ENCODE data around the gene TP53BP2. TPM values are rescaled to one million over a fixed set of nuclear protein-coding genes. Genes with fewer than 3 reads are reported as not detected.

The TP53BP2 gene
- polyA plus RNA-seq, 1 donor: 32.7 TPM

GRCh38 chr1:223796210-223796609 is 49.5 kb downstream of the TP53BP2 start:
- no peak for DNase-seq (ENCODE audit: low read depth)

DNA sequence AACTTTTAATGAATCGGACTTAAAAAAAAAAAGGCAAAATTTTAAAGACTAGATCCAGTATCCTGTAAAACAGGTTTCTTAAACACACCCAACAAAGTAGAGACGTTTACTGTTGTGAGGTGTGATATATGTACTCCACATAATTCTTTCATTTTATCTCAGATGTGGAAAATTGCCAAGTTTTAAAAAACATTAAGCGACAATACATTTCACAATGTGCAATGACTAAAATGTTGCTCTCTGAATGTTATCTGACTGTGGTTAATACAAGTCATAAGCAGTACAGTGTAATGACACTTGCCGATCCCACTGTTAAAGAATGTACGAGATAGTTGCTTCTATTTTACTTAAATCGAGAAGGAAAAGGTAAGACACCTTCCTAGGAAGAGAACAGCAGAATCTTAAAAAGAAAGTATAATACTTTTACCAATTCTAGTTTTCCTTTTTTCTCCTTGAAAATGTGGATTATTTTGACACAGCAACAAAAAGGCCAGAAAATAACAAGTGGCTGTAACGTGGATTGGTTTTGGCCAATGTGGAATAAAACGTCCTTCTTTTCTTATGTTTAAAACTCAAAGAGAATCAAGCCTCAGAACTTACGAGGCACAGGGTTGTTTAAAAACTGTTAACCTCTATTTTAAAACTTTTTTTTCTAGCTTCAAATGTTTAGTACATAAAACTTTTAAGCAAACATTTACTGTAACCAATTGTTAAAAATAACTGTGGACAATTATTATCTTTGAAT is 51.4 kb downstream of the TP53BP2 start:
- DNase-seq (ENCODE audit: low read depth): no peak

- DNase-seq (ENCODE audit: low read depth): no peak
These were observed 52.0 kb downstream of the TP53BP2 start for GRCh38 chr1:223793716-223794115.

- DNase-seq (ENCODE audit: low read depth): no peak
These were observed 53.7 kb downstream of the TP53BP2 start for GRCh38 chr1:223792046-223792445.

DNA sequence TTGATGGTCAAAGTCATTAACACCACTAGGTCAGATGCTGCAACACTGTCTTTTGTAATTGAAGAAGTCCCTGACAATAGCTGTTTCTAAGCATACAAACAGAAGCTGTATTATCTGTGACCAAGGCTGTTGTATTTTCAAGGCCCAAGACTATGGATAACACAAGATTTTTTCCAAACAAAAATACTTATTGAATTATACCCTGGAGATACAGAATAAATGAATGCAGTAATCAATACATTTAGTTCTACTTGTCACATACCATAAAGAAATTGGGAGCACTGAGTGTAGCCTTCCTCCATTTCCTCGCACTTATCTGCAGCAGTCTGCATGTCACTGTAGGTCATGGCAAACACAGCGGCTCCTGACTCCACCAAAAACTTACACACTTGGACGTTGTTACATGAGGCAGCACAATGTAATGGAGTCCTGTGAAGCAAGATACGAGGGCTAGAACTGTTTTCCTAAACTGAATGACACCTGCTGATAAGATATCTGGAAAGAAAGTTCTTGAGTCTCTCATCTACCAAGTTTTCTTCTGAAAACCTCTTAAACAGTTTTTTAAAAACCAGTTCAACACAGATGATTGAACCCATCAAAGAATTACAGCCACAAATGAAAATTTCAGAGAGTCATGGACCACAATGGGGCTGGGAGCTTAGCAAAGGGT is 56.9 kb downstream of the TP53BP2 start:
- DNase-seq (ENCODE audit: low read depth): no peak

DNA sequence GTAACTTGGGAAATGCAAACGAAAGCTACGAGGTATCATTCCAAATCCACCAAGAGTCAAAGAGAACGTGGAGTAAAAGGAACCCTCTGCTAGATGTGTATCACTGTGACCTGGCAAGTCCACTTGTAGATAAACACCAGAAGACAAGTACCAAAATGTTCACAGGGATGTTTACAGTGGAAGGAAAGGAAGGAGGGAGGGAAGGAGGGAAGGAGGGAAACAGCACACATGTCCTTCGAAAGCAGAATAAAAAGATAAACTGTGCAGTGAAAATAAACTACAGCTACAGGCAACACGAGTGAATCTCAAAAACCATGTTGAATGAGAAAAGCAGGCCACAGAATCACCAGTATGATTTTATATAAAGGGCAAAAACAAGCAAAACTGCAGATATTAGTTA is 59.9 kb downstream of the TP53BP2 start:
- no peak for DNase-seq (ENCODE audit: low read depth)

GRCh38 chr1:223784541-223784940 is 61.2 kb downstream of the TP53BP2 start:
- no peak for DNase-seq (ENCODE audit: low read depth)

- DNase-seq (ENCODE audit: low read depth): no peak
These were observed 62.1 kb downstream of the TP53BP2 start for GRCh38 chr1:223783676-223784075.

GRCh38 chr1:223780949-223781348 is 64.8 kb downstream of the TP53BP2 start:
- no peak for DNase-seq (ENCODE audit: low read depth)

DNA sequence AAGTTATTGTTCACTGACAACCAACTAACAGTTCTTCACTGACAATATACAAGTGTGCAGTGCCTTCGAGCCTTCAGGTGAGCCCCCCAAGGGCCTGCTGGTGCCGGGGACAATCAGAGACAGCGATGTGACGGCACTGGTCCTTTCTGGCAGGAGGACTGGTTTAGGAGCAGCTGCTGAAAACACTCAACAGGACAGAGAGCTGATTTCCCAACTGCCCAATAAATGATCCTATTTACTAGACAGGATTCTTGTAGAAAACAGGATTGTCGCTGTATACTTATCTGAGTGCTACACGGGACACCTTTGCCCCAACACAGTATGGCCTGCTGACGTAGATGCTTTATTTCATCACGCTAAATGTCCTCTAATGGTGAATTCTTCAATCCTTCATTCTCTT is 65.4 kb downstream of the TP53BP2 start:
- no peak for DNase-seq (ENCODE audit: low read depth)

- DNase-seq (ENCODE audit: low read depth): no peak
These were observed 68.8 kb downstream of the TP53BP2 start for GRCh38 chr1:223776826-223777454.

GRCh38 chr1:223776075-223776814 is 69.5 kb downstream of the TP53BP2 start:
- no peak for DNase-seq (ENCODE audit: low read depth)

DNA sequence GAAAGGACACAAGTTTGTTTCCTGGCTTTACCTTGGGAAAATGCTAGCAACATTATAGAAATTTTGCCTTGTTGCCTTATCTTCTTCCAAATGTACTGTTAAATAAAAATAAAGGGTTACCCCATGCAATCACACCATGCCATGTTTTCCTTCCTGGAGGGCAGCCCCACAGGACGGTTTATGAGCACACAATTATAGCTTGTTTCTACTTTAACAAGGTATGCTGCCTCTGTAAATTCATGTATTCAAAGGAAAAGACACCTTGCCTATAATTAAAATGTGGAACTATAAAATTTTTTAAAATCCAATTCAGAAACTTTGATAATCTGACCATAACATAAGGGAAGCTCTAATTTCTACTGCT is 70.1 kb downstream of the TP53BP2 start:
- DNase-seq (ENCODE audit: low read depth): no peak

DNA sequence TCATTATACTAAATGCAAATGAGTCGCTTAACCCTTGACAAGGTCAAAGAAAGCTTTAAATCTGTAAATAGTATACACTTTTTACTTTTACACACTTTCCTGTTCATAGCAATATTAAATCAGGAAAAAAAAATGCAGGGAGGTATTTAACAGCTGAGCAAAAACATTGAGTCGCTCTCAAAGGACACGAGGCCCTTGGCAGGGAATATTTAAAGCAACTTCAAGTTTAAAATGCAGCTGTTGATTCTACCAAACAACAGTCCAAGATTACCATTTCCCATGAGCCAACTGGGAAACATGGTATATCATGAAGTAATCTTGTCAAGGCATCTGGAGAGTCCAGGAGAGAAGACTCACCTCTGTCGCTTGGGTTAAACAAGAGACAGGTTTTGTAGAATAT is 70.7 kb downstream of the TP53BP2 start:
- DNase-seq (ENCODE audit: low read depth): peak; percentile 48

GRCh38 chr1:223774134-223774814 is 71.5 kb downstream of the TP53BP2 start:
- DNase-seq (ENCODE audit: low read depth): no peak

- no peak for DNase-seq (ENCODE audit: low read depth)
These were observed 73.0 kb downstream of the TP53BP2 start for GRCh38 chr1:223772771-223773160.

DNA sequence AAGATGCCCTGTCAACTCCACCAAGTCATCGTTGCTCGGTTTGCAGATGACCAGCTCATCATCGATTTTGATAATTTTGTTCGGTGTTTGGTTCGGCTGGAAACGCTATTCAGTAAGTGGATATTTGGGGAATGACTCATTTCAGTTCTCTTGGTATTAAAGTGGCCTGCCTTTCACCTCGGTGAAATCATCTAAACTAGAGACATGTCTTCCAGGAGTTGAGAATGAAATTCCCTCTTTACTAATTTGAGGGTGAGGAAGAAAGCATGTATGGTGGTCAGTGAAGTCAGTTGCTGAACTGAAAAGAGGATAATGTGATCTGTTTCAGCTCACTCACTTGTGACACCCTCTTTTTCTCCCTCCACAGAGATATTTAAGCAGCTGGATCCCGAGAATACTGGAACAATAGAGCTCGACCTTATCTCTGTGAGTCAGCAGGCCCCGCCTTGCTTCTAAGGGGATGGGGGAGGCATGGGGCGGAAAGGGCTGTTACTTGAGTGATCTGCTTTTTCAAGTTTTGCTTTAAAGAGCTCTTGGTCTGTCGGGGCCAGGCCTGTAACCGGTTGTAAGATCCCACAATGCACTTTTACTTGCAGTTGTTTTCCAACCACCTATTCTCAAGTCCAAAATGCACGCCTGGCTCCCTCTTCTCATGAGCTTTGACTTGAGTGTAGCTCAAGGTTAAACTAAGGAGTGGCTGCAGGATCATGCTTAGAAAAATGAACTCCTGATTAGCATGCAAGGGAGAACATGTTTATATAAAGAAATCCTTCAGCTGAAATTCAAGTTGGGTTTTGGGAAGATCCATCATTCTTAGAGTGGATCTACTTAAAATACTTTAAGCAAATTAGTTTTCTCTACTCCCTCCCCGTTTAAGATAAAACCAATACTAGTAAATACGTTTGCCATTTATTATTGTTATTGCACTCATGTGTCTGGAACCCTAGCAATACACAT is 73.7 kb downstream of the TP53BP2 start:
- DNase-seq (ENCODE audit: low read depth): peak; percentile 50

DNA sequence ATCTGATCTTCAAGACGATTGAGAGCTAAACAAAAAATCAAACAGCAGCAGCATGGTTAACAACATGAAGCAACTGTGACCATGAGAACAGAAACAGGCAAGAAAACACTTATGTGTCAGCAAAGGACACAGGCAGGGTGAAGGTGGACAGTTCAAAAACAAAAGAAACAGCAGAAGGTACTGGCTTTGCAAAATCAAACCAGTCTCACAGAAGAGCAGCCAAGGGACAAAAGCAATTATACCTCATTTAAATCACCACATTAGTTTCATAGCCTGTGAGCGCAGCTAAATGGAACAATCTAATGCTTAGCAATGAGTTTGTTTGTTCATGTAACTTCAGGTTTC is 74.3 kb downstream of the TP53BP2 start:
- DNase-seq (ENCODE audit: low read depth): no peak

GRCh38 chr1:223770621-223771315 is 75.0 kb downstream of the TP53BP2 start:
- no peak for DNase-seq (ENCODE audit: low read depth)

- DNase-seq (ENCODE audit: low read depth): no peak
These were observed 79.9 kb downstream of the TP53BP2 start for GRCh38 chr1:223765719-223766340.

All from forelimb muscle (tissue), 1 donor.